Measurements from ENCODE around the gene PLA2G2C. TPM values are rescaled to one million over a fixed set of nuclear protein-coding genes. Genes with fewer than 3 reads are reported as not detected.

PLA2G2C gene
- polyA plus RNA-seq, 1 donor = 0.06 TPM

GRCh38 chr1:20120796-20121195 lies 65.5 kb downstream of the PLA2G2C start:
- Histone ChIP-seq H3K4me3 (ENCODE audit: low read length) (no peak overlapping the region), H3K27ac (ENCODE audit: low read length) (no peak overlapping the region), H3K36me3 (ENCODE audit: control insufficient read depth, insufficient read depth, low read length) (no peaks in the 10 kb centered on the region), H3K9me3 (ENCODE audit: control insufficient read depth, low read depth, low read length) (no peaks in the 10 kb centered on the region), H3K4me1 (ENCODE audit: control insufficient read depth, insufficient read depth, low read length) (no peaks in the 10 kb centered on the region), H3K27me3 (ENCODE audit: control insufficient read depth, insufficient read depth, low read length) (peaks cover 2% of the 10 kb centered on the region)
- WGBS (ENCODE audit: insufficient coverage, low lambda C conversion rate) = no CpG with 5 or more reads among the region's 4 CpGs
- DNase-seq = no peak

DNA sequence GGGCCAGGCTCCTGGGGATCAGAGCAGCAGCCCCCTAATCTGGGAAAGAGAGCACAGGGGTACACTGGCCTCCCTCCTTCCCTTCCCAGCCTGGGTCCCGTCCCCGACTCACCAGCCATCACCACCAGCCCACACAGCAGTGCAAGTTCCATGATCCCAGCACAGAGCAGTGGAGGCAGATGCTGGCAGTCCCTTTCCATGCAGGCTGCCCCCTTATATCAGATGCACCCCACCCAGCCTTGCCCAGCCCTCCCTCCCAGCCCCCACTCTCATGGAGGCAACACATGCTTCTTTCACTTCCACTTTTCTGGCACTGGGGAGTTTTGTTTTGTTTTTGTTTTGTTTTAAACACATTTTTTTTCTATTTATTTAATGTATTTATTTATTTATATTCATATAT lies 67.0 kb downstream of the PLA2G2C start, which contains the start of gene PLA2G2D:
TSS of gene PLA2G2D (minus strand) at position 190 of the 400 bp plus-strand sequence. CDS start at position 152, 38 bp downstream.
- WGBS (ENCODE audit: insufficient coverage, low lambda C conversion rate) = no CpG with 5 or more reads among the region's 2 CpGs
- Histone ChIP-seq H3K36me3 (ENCODE audit: control insufficient read depth, insufficient read depth, low read length) (no peaks in the 10 kb centered on the region), H3K4me3 (ENCODE audit: low read length) (no peak within 1 kb of the TSS), H3K4me1 (ENCODE audit: control insufficient read depth, insufficient read depth, low read length) (no peaks in the 10 kb centered on the region), H3K9me3 (ENCODE audit: control insufficient read depth, low read depth, low read length) (no peaks in the 10 kb centered on the region), H3K27ac (ENCODE audit: low read length) (no peak within 1 kb of the TSS), H3K27me3 (ENCODE audit: control insufficient read depth, insufficient read depth, low read length) (peaks cover 2% of the 10 kb centered on the region)
- DNase-seq = no peak

DNA sequence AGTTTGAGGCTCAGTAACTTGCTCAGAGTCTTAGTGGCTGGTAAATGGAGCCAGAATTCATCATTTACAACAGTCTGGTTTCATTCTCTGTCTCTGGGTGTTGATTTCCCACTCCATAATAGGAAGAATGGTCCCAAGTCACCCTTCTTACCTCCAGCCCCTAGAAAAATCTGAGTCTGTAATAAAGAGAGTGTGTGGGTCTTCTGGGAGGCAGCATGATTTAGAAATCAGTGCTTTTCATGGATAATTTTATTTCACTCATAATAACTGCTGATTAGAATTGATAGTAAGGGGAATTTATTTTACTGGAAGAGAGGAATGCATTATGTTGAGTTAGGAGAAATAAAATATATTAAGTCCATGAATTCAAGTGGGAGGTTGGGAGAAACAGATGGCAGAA lies 69.1 kb downstream of the PLA2G2C start:
- H3K27ac ChIP-seq (ENCODE audit: low read length) = no peak overlapping the region
- H3K36me3 ChIP-seq (ENCODE audit: control insufficient read depth, insufficient read depth, low read length) = no peaks in the 10 kb centered on the region
- peaks cover 2% of the 10 kb centered on the region for H3K27me3 ChIP-seq (ENCODE audit: control insufficient read depth, insufficient read depth, low read length)
- H3K4me1 ChIP-seq (ENCODE audit: control insufficient read depth, insufficient read depth, low read length) = no peaks in the 10 kb centered on the region
- DNase-seq = no peak
- H3K4me3 ChIP-seq (ENCODE audit: low read length) = no peak overlapping the region
- no peaks in the 10 kb centered on the region for H3K9me3 ChIP-seq (ENCODE audit: control insufficient read depth, low read depth, low read length)

- Histone ChIP-seq H3K9me3 (ENCODE audit: control insufficient read depth, low read depth, low read length) (no peaks in the 10 kb centered on the region), H3K27me3 (ENCODE audit: control insufficient read depth, insufficient read depth, low read length) (no peaks in the 10 kb centered on the region), H3K4me3 (ENCODE audit: low read length) (no peak overlapping the region), H3K36me3 (ENCODE audit: control insufficient read depth, insufficient read depth, low read length) (no peaks in the 10 kb centered on the region), H3K4me1 (ENCODE audit: control insufficient read depth, insufficient read depth, low read length) (no peaks in the 10 kb centered on the region), H3K27ac (ENCODE audit: low read length) (no peak overlapping the region)
- WGBS (ENCODE audit: insufficient coverage, low lambda C conversion rate) = no CpG with 5 or more reads among the region's 7 CpGs
- DNase-seq = no peak
These were observed 70.4 kb downstream of the PLA2G2C start for GRCh38 chr1:20115916-20116315.

DNA sequence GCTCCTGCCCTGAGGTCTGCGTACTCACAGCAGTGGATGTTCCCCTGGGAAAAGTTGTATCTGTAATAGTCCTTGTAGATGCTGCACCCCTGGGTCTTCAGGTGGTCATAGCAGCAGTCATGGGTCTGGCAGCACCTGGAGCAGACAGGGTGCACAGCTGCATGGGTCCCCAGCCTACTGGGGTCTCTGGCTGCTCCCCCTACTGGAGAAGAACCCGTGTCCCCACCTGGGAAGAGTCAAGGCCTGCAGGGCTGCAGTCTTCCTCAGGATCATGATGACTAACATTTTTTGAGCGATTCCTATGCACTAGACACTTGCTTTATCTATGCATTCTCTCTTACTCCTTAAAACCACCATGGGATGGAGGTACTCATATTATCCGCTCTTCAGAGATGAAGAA lies 70.8 kb downstream of the PLA2G2C start:
- Histone ChIP-seq H3K4me3 (ENCODE audit: low read length) (no peak overlapping the region), H3K27me3 (ENCODE audit: control insufficient read depth, insufficient read depth, low read length) (no peaks in the 10 kb centered on the region), H3K4me1 (ENCODE audit: control insufficient read depth, insufficient read depth, low read length) (no peaks in the 10 kb centered on the region), H3K36me3 (ENCODE audit: control insufficient read depth, insufficient read depth, low read length) (no peaks in the 10 kb centered on the region), H3K9me3 (ENCODE audit: control insufficient read depth, low read depth, low read length) (no peaks in the 10 kb centered on the region), H3K27ac (ENCODE audit: low read length) (no peak overlapping the region)
- DNase-seq = no peak
- WGBS (ENCODE audit: insufficient coverage, low lambda C conversion rate) = no CpG with 5 or more reads among the region's 4 CpGs

GRCh38 chr1:20114021-20114648 lies 72.2 kb downstream of the PLA2G2C start:
- no CpG with 5 or more reads among the region's 15 CpGs for WGBS (ENCODE audit: insufficient coverage, low lambda C conversion rate)
- Histone ChIP-seq H3K36me3 (ENCODE audit: control insufficient read depth, insufficient read depth, low read length) (no peaks in the 10 kb centered on the region), H3K27ac (ENCODE audit: low read length) (no peak overlapping the region), H3K4me1 (ENCODE audit: control insufficient read depth, insufficient read depth, low read length) (no peaks in the 10 kb centered on the region), H3K4me3 (ENCODE audit: low read length) (no peak overlapping the region), H3K27me3 (ENCODE audit: control insufficient read depth, insufficient read depth, low read length) (no peaks in the 10 kb centered on the region), H3K9me3 (ENCODE audit: control insufficient read depth, low read depth, low read length) (no peaks in the 10 kb centered on the region)
- no peak for DNase-seq

Other genes with a start within 250 kb of the PLA2G2C start
- 14.7 TPM for gene PLA2G2A, start 206.9 kb downstream of the PLA2G2C start, polyA plus RNA-seq
- gene PLA2G5, start 116.3 kb downstream of the PLA2G2C start, polyA plus RNA-seq = 0.04 TPM
- gene PLA2G2D, start 67.0 kb downstream of the PLA2G2C start, polyA plus RNA-seq = 0.18 TPM
- gene PLA2G2F, start 47.2 kb downstream of the PLA2G2C start, polyA plus RNA-seq = not detected
- 1.4 TPM for gene UBXN10, start 422 bp downstream of the PLA2G2C start, polyA plus RNA-seq
- 0.40 TPM for gene VWA5B1, start 104.4 kb upstream of the PLA2G2C start, polyA plus RNA-seq

All from large intestine (tissue), 3 donors.